ENCODE results near the gene CYP2A13.
"Not testable (repeated sequence)": the region's sequence is repeated elsewhere in the genome, so short reads cannot be mapped to it uniquely, and the experiment has no call there.

CYP2A13 gene, protein sequence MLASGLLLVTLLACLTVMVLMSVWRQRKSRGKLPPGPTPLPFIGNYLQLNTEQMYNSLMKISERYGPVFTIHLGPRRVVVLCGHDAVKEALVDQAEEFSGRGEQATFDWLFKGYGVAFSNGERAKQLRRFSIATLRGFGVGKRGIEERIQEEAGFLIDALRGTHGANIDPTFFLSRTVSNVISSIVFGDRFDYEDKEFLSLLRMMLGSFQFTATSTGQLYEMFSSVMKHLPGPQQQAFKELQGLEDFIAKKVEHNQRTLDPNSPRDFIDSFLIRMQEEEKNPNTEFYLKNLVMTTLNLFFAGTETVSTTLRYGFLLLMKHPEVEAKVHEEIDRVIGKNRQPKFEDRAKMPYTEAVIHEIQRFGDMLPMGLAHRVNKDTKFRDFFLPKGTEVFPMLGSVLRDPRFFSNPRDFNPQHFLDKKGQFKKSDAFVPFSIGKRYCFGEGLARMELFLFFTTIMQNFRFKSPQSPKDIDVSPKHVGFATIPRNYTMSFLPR

DNA sequence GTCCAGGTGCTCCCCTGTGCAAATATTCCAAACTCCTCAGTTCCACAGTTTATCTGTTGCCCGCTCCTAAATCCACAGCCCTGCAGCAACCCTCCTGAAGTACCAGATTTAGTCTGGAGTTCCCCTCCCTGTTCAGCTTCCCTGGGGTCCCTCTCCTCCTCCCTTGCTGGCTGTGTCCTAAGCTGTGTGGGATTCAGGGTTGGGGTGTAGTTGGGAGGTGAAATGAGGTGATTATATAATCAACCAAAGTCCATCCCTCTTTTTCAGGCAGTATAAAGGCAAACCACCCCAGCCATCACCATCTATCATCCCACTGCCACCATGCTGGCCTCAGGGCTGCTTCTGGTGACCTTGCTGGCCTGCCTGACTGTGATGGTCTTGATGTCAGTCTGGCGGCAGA, at the start of gene CYP2A13:
CYP2A13 (plus strand) TSS at position 301 of the 400 bp plus-strand sequence; CDS start at position 322, 21 bp downstream.
- DNase-seq (ENCODE audit: low read depth) = no peak

DNA sequence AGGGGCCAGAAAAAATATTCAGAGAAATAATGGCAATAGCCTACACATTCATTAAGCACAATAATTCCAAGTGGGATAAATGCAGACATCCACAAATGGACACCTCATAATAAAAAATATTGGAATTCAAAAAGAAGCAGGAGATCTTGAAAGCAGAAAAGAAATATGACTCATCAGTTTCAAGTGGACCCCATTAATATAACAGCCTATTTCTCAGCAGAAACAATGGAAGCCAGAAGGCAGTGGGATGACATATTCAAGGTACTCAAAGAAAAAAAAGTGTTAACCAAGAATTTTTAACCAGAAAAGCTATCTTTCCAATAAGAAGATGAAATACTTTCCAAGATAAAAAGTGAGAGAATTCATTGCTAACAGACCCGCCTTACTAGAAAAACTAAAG, 48.4 kb upstream of the CYP2A13 start:
- DNase-seq (ENCODE audit: low read depth) = no peak

DNA sequence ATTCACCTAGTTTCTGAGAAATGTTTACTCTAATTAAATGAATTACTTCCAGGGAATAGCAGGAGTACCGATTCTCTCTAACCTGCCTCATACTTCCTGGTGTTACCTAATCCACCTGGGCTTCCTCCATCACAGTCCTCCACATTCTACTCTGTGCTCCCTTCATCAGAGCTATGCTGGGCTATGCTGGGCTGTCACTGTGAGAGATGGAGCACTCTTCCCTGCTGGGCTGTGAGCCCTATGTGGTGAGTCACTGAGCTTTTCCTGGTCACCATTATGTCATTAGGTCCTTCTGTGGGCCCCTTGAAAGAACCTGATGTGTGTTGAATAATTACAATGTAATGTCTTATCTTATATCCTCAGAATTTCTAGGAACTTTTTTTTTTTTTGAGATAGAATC, 43.2 kb upstream of the CYP2A13 start:
- DNase-seq (ENCODE audit: low read depth) = not testable (repeated sequence)

DNA sequence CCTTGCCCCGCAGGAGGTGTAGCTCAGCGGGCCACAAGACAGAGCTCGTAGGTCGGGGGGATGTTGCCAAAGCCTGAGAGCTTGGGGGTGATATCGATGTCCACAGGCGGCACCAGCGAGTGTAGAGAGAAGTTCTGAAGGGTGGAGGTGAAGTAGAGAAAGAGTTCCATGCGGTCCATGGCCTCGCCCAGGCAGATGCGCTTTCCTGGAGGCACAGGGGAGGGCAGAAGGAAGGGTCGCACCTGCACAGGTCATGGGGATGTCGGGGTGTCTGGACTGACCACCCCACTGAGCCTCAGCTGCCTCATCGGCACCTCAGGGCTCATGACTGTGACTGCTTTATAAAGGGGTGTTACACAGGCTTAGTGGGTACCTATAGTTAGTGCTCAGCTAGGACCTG, 37.8 kb upstream of the CYP2A13 start:
- no peak for DNase-seq (ENCODE audit: low read depth)

DNA sequence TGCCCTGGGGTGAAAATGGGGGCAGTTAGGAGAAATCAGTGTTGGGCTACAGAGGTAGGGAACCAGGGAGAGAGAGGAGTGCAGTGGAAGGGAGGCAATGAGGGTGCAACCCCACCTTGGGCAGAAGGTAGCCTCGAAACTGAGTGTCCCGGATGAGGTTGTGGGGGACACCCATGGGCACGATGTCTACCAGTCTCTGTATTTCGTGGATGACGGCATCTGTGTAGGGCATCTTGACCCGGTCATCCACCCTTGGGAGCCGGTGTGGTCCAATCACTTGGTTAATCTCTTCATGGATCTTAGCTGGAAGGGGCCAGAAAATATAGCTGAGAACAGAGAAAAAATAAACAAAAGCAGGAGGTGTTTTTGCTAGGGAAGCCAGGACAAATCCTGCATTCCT, 36.1 kb upstream of the CYP2A13 start:
- not testable (repeated sequence) for DNase-seq (ENCODE audit: low read depth)

DNA sequence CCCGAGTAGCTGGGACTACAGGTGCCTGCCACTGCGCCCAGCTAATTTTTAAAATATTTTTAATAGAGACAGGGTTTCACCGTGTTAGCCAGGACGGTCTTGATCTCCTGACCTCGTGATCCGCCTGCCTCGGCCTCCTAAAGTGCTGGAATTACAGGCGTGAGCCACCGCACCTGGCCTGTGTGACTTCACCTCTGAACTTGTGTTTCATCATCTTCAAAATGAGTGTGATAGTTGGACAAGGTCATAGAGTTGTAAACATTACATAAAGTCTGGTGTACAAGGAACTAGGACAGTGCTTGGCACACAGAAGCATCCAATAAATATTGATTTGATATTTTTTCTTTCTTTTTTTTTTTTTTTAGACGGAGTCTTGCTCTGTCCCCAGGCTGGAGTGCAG, 34.9 kb upstream of the CYP2A13 start:
- DNase-seq (ENCODE audit: low read depth) = not testable (repeated sequence)

DNA sequence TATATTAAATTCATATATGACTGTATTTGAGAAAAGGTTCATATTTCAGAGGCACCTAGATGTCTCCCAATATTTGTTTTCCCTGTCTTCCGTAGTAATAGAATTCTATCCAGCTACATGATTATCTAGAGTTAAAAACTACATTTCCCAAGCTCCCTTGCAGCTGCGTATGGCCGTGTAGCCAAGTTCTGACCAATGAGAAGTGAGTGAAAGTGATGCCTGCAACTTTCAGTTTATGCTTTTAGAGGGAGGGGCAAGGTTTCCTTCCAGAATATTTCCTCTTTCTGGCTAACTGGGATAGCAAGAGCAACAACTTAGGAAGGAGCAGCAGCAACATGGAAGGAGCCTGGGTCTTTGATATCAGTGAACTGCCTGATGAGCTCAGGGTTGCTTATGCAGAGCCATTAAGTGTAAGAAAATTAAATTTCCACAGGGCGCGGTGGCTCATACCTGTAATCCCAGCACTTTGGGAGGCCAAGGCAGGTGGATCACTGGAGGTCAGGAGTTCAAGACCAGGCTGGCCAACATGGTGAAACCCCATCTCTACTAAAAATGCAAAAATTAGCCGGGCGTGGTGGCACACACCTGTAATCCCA, 23.2 kb upstream of the CYP2A13 start:
- DNase-seq (ENCODE audit: low read depth) = no peak

DNA sequence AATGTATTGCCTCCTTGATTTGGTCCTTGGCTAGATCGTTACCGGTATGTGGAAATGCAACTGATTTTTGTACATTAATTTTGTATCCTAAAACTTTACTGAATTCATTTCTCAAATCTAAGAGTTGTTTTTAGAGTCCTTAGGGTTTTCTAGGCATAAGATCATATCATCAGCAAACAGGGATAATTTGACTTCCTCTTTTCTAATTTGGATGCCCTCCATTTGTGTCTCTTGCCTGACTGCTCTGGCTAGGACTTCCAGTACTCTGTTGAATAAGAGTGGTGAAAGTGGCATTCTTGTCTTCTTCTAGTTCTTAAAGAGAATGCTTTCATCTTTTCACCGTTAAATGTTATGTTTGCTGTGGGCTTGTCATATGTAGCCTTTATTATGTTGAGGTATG, 12.0 kb upstream of the CYP2A13 start:
- DNase-seq (ENCODE audit: low read depth) = no peak

DNA sequence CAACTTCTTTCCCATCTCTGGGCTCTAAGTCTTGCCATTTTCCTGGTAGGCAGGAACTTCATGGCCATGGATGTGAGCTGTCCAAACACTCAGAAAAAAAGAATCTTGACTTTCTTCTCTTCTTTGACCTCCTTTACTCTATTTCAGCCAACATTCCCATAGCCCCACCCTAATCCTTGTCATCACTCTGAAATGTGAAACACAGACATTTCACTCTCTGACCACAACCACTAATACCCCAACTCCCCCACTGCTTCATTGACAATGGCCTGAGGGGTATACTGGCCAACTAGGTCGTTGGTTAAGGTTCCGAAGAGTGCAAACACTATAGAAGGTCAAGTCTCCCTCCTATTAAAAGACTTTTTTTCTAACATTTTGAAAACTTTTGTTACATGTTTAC, 4.7 kb upstream of the CYP2A13 start:
- DNase-seq (ENCODE audit: low read depth) = no peak

DNA sequence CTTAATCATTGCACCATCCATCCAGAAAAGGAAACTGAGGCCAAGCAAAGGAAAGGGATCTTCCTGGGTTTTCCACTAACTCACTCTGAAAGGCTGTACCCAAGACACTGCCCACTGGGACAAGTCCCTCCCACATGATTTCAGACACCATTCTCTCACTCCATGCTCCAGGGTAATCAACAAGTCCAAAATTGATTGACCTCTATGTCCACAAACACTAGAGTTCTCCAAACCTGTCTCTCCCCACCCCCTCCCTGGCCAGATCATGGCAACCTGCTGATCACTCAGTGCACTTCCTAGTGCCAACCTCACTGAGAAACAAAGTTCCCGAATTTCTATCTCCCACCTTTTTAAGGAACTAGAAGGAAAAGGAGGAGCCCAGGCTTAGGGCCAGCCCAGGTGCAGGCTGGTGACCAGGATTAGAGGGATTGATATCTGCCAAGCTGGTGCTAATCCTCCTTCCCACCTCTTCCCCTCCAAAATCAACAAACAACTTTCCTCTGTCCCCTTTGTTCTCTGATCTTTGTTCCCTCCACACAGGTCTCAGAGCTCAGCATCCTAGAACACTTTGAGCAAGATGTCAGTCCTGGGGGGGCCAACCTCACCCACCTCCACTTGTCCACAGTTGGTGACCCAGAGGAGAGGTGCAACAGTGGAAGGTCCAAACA, 2.4 kb upstream of the CYP2A13 start:
- DNase-seq (ENCODE audit: low read depth) = no peak

DNA sequence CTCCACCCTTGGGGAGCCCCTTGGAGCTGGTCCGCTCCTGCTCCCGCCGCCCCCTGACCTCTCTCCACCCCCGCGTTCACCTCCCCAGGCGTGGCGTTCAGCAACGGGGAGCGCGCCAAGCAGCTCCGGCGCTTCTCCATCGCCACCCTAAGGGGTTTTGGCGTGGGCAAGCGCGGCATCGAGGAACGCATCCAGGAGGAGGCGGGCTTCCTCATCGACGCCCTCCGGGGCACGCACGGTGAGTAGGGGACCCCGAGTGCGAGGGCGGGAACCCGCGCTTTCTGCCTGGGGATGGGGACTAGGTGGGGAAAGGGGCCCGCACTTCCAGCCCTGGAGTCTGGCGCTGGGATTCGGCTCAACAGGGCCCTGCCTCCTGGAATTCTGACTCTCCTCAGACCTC, 1.7 kb downstream of the CYP2A13 start:
- no peak for DNase-seq (ENCODE audit: low read depth)

DNA sequence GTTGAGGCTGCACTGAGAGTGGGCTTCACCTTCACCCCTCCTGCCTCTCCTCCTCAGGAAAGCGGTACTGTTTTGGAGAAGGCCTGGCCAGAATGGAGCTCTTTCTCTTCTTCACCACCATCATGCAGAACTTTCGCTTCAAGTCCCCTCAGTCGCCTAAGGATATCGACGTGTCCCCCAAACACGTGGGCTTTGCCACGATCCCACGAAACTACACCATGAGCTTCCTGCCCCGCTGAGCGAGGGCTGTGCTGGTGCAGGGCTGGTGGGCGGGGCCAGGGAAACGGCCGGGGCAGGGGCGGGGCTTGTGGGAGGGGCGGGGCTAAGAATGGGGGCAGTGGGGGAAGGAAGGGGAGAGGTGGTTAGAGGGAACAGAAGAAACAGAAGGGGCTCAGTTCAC, 7.5 kb downstream of the CYP2A13 start:
- DNase-seq (ENCODE audit: low read depth) = no peak

DNA sequence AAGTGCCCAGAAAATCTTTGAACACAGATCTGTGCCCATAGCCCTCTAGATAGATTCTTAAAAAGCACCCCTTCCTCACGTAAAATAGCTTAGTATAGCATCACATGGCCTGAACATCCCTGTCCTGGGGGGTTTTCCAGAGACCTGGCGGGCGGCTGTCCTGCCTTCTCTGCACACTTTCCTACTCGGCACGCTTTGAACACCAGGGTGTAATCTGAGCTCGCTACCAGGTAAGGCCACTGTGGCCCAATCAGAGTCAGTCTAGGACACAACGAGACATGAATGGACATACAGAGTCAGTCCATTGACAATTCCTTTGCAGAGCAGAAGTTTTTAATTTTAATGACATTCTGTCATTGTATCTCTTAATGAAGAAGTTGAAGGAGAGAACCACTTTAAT, 8.1 kb downstream of the CYP2A13 start:
- DNase-seq (ENCODE audit: low read depth) = no peak

DNA sequence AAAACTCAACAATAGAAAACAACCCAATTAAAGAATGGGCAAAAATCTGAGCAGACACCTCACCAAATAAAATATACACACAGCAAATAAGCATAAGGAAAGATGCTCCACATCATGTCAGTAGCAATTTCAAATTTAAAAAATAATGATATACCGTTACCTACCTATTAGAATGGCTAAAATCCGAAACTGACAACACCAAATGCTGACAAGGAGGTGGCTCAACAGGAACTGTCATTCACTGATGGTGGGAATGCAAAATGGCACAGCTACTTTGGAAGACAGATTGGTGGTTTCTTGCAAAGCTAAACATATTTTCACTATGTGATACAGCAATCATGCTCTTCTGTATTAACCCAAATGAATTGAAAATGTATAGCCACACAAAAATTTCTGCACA, 9.1 kb downstream of the CYP2A13 start:
- DNase-seq (ENCODE audit: low read depth) = no peak

DNA sequence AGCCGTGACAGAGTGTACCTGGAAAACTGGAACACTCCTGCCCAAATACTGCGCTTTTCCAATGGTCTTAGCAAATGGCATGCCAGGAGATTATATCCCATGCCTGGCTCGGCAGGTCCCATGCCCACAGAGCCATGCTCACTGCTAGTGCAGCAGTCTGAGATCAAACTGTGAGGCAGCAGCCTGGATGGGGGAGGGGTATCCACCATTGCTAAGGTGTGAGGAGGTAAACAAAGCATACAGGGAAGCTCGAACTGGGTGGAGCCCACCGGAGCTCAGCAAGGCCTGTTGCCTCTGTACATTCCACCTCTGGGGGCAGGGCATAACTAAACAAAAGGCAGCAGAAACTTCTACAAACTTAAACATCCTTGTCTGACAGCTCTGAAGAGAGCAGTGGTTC, 10.5 kb downstream of the CYP2A13 start:
- no peak for DNase-seq (ENCODE audit: low read depth)

DNA sequence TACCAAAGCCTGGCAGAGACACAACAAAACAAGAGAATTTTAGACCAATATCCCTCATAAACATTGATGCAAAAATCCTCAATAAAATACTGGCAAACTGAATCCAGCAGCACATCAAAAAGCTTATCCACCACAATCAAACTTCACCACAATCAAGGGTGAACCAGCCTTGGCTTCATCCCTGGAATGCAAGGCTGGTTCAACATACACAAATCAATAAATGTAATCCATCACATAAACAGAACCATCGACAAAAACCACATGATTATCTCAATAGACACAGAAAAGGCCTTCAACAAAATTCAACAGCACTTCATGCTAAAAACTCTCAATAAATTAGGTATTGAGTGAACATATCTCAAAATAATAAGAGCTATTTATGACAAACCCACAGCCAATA, 14.0 kb downstream of the CYP2A13 start:
- not testable (repeated sequence) for DNase-seq (ENCODE audit: low read depth)

DNA sequence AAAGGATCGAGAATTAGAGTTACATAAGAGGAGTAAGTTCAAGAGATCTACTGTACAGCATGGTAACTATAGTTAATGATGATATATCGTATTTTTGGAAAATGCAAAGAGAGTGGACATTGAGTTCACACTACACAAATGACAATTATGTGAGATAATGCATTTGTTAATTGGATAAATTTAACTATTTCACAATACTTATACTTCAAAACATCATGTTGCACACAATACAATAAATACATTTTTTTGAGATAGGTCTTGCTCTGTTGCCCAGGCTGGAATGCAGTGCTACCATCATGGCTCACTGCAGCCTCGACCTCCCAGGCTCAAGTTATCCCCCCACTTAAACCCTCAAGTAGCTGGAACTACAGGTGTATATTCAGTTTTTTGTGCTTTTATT, 17.9 kb downstream of the CYP2A13 start:
- no peak for DNase-seq (ENCODE audit: low read depth)

DNA sequence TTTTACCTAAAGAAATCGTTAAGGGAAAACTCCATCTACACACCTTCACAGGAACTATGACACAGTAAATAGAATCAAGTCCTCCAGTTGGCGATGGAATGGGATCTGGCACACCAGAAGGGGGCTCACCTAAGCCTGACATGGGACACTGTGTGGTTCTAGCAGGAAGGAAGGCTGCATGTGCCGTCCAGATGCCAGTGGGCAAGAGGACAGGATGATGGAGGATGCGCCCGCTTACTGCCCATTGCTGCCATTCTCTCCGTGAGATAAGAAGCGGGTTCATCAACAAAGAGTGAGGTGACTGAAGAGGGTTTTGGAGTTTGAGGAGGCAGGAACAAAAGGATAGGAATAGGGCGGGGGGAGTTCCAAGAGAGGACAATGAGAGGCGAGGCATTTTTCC, 23.0 kb downstream of the CYP2A13 start:
- DNase-seq (ENCODE audit: low read depth) = no peak

DNA sequence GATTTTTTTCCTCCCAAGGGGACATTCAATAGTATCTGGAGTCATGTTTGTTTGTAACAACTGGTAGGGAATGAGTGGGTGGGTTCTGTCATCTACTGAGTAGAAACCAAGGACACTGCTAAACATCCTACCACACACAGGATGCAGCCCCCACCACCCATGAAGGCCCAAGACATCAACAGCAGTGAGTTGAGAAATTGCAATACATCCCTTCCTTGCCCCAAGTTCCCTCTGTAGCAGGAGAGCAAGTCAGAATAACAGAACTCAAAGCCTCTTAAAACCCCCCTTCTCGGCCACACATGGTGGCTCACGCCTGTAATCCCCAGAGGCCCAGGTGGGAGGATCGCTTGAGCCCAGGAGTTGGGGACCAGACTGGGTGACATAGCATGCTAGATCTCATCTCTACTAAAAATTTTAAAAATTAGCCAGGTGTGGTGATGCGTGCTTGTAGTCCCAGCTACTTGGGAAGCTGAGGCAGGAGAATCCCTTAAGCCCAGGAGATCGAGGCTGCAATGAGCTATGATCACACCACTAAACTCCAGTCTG, 23.6 kb downstream of the CYP2A13 start:
- no peak for DNase-seq (ENCODE audit: low read depth)

DNA sequence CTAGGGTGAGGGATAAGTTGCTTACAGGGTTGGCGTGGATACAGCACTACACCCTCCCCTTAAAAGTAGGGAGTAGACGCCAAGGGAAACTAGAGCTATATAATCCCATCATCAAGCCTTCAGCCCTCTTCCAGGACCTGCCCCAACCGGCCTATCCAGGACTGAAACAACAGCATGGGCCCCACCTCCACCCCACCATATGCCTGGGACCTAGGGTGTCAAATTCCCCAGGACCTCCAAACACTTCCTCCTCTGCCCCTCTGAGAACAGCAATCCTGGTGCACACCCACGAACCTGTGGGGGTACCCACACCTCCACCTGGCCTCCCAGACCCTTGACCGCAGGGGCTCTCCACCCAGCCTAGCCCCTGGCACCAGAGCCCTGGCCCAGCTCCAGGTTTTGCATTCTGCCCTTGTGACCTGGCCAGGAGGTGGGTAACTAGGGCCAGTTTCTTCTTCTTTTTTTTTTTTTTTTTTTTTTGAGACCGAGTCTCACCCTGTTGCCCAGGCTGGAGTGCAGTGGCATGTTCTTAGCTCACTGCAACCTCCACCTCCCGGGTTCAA, 24.6 kb downstream of the CYP2A13 start:
- no peak for DNase-seq (ENCODE audit: low read depth)

DNA sequence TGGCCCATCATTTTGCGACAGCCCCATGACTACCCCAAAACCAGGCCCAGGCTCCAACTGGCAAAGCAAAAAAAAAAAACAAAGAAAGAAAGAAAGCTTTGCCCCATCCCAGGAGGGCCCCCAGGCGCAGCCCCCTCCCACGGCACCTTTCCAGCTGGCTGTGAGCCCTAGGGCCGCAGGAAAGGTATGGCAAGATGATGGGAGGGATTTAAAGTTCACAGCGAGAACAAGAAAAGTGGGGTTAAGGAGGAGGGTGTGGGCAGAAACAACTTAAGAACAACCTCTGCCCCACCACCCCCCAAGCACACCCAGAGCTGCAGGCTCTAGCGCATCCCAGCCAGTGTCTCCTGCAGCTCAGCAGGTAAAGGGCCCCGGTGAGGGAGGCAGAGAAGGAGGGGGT, 25.9 kb downstream of the CYP2A13 start, which contains the start of gene CYP2F1:
CYP2F1 (plus strand) TSS at position 301 of the 400 bp plus-strand sequence. CDS start 1,757 bp downstream, outside the sequence.
- no peak for DNase-seq (ENCODE audit: low read depth)

DNA sequence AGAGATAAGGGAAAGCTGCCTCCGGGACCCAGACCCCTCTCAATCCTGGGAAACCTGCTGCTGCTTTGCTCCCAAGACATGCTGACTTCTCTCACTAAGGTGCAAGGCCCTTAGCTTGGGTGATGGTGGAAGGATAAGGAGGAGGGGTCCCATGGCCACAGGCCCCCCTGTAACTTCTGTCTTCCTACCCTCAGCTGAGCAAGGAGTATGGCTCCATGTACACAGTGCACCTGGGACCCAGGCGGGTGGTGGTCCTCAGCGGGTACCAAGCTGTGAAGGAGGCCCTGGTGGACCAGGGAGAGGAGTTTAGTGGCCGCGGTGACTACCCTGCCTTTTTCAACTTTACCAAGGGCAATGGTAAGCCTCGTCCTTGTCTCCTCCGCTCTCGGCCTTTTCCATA, 28.0 kb downstream of the CYP2A13 start:
- DNase-seq (ENCODE audit: low read depth) = no peak

Data from activated T-cell treated with anti-CD3 and anti-CD28 coated beads for 48 hours (primary cell).